Ovary (tissue), 3 donors: ENCODE results near the gene EXOSC3.

ENCODE experiments used
- POLR2A ChIP-seq: fragments of 450-650 bp; IDR thresholded peaks from one replicate; pipeline ENCODE4 v1.6.1; 2017; ENCODE audit warnings: antibody characterized with exemption, mild to moderate bottlenecking, moderate library complexity
- TF ChIP-seq, protein P1 (sequence below), 3 donors: fragments of 450-650 bp in 2 of 3; fragments of 200-600 bp in 1 of 3; IDR thresholded peaks; one replicate each; pipeline versions ENCODE4 v1.5.1 to v1.8.0; 2016 to 2022; ENCODE audit warnings: antibody characterized with exemption in 3 of 3, mild to moderate bottlenecking in 1 of 3
- donor health status: DM: no; HTN: no; CAD: no.

DNA sequence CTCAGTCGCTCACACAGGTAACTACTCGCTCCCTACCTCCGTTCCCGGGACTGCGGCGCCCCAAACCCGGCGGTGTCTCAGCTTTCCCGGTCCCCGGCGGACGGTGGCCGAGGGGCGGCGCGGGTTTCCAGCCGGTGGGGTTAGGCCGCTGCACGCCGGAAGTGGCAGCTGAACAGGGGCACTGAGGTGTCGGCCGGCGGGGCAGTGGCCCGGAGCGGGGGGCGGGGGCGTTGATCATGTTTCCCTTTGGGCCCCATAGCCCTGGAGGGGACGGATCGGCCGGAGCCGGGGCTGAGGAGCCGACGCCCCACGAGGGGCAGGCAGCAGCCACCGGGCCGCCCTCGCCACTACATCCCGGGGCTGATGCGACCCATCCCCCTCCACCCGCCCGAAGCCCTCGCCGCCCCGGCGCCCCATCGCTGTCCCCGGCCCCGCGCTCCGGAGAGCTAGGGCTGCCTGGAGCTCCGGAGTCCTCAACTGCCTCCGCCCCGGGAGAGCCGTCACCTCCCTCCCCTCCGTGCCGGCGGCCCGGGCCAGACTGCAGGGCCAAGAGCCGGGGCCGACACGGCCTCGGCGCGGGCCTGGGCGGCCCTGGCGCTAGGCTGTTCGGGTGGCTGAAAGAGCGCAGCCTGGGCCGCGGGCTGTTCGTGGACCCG lies 15.9 kb upstream of the EXOSC3 start, which contains the start of gene DCAF10:
- TF ChIP-seq, protein P1, sequence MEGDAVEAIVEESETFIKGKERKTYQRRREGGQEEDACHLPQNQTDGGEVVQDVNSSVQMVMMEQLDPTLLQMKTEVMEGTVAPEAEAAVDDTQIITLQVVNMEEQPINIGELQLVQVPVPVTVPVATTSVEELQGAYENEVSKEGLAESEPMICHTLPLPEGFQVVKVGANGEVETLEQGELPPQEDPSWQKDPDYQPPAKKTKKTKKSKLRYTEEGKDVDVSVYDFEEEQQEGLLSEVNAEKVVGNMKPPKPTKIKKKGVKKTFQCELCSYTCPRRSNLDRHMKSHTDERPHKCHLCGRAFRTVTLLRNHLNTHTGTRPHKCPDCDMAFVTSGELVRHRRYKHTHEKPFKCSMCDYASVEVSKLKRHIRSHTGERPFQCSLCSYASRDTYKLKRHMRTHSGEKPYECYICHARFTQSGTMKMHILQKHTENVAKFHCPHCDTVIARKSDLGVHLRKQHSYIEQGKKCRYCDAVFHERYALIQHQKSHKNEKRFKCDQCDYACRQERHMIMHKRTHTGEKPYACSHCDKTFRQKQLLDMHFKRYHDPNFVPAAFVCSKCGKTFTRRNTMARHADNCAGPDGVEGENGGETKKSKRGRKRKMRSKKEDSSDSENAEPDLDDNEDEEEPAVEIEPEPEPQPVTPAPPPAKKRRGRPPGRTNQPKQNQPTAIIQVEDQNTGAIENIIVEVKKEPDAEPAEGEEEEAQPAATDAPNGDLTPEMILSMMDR (IDR thresholded peaks at IDR 0.05): no peak
- TF ChIP-seq POLR2A: peak; percentile 72
